ENCODE measurements around the gene DLEC1.

GRCh38 chr3:38148311-38148882, 109.4 kb downstream of the DLEC1 start:
- TF ChIP-seq, protein P1, sequence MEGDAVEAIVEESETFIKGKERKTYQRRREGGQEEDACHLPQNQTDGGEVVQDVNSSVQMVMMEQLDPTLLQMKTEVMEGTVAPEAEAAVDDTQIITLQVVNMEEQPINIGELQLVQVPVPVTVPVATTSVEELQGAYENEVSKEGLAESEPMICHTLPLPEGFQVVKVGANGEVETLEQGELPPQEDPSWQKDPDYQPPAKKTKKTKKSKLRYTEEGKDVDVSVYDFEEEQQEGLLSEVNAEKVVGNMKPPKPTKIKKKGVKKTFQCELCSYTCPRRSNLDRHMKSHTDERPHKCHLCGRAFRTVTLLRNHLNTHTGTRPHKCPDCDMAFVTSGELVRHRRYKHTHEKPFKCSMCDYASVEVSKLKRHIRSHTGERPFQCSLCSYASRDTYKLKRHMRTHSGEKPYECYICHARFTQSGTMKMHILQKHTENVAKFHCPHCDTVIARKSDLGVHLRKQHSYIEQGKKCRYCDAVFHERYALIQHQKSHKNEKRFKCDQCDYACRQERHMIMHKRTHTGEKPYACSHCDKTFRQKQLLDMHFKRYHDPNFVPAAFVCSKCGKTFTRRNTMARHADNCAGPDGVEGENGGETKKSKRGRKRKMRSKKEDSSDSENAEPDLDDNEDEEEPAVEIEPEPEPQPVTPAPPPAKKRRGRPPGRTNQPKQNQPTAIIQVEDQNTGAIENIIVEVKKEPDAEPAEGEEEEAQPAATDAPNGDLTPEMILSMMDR (conservative IDR thresholded peaks at IDR 0.05): no peak
- no peak for TF ChIP-seq ZFX (IDR thresholded peaks at IDR 0.05)
